Ectodermal cell (in vitro differentiated cells): ENCODE data around the gene TRPM2.

Experiments used
- H3K27ac ChIP-seq: 2 replicates; pipeline ENCODE4 v1.7.0; 2013; ENCODE audit warnings: mild to moderate bottlenecking, low read depth, low read length; ENCODE audit not compliant: insufficient read depth, poor library complexity, severe bottlenecking
- H3K27me3 ChIP-seq: 2 replicates; pipeline ENCODE4 v1.7.0; 2013; ENCODE audit warnings: mild to moderate bottlenecking, low read length; ENCODE audit not compliant: insufficient read depth, control insufficient read depth, poor library complexity, severe bottlenecking
- H3K36me3 ChIP-seq: one replicate; pipeline ENCODE4 v1.7.0; 2013; ENCODE audit warnings: low read length; ENCODE audit not compliant: control insufficient read depth, insufficient read depth
- H3K4me1 ChIP-seq: one replicate; pipeline ENCODE4 v1.7.0; 2013; ENCODE audit warnings: low read length; ENCODE audit not compliant: control insufficient read depth, insufficient read depth
- H3K4me3 ChIP-seq: 2 replicates; pipeline ENCODE4 v1.7.0; 2013; ENCODE audit warnings: low read depth, low read length, control low read depth; ENCODE audit not compliant: insufficient read depth
- H3K9me3 ChIP-seq: 2 replicates; pipeline ENCODE4 v1.7.0; 2013; ENCODE audit warnings: mild to moderate bottlenecking, low read length, moderate library complexity; ENCODE audit not compliant: control insufficient read depth
- WGBS, 2 experiments: methylation state at CpG; one replicate each; pipeline ENCODE4 v1.1.7; 2013; ENCODE audit warnings: missing lambda C conversion rate in 2 of 2; 5-methylcytosine and 5-hydroxymethylcytosine counted together

The TRPM2 gene

DNA sequence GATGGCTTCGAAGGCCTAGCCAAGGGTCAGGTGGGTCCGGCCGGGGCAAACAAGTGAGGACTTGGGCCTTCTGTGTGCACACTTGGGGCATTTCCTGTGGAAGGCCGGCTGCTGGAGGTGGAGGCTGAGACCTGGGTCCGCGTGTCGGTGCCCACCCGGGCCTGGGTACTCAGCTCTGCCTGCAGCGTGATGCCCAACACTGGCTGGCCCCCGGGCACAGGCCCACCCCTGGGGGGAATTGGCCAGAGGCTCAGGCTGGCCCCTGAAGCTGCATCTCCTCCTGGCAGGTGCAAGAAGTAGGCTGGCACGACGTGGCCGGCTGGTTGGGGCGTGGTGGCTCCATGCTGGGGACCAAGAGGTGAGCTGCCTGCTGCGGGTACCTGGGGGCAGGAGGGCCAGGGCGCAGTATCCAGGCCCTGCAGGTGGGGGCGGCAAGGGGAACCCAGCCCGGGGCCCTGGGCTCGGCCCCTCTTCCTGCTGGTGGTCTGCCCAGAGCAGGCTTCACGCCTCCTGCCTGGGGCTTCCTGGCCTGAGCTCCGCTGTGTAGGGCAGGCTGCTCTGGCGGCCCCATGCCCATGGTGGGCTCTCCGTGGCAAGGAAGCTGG is 31.5 kb upstream of the TRPM2 start:
- Histone ChIP-seq H3K4me3 (no peak overlapping the region), H3K9me3 (no peaks in the 10 kb centered on the region), H3K36me3 (peaks cover 4% of the 10 kb centered on the region), H3K4me1 (no peaks in the 10 kb centered on the region), H3K27ac (no peak overlapping the region), H3K27me3 (no peaks in the 10 kb centered on the region)
- 95% methylated on average over 23 of the region's 23 CpGs for WGBS, 2 experiments

DNA sequence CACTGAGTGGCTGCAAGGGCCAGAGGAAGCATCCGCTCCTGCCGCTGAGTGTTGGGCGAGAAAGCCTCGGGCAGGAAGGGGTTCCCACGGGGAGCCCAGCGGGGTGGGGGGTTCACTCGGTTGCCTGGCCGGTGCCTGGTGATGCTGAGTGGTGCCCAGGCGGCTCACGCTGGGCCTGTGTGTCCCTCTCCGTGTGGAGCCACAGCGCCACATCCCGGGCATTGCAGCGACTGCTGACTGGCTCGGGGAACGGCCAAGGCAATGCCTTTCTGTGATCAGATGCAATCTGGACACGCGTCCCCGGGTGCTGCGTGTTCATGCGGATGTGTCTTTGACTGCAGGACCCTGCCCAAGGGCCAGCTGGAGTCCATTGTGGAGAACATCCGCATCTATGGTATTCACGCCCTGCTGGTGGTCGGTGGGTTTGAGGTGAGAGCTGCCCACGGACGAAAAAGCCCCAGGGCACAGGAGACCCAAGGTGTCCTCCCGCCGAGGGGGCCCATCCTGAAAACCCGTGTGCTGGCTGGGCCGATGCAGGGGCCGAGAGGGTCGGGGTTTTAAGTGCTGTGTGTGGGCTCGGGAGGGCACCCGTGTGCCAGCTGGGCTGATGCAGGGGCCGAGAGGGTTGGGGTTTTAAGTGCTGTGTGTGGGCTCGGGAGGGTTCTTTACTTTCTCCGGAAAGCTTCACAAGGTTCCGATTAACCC is 30.6 kb upstream of the TRPM2 start:
- Histone ChIP-seq H3K4me3 (no peak overlapping the region), H3K9me3 (no peaks in the 10 kb centered on the region), H3K27me3 (no peaks in the 10 kb centered on the region), H3K27ac (no peak overlapping the region), H3K4me1 (no peaks in the 10 kb centered on the region), H3K36me3 (peaks cover 4% of the 10 kb centered on the region)
- 94 to 95% methylated on average over 38 of the region's 38 CpGs for WGBS, 2 experiments

DNA sequence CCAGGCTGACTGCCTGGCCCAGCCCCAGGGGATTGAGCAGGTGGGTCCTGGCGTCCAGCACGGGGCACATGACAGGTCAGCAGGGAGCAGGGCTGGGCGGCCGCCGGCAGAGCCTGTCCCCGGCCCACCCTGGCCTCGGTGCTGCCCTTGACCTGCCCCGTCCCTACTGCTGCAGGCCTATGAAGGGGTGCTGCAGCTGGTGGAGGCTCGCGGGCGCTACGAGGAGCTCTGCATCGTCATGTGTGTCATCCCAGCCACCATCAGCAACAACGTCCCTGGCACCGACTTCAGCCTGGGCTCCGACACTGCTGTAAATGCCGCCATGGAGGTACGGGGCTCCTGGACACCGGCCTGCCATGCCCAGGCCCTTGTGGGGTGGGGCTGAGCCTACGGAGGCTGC is 29.8 kb upstream of the TRPM2 start:
- no peak overlapping the region for H3K4me3 ChIP-seq
- H3K36me3 ChIP-seq, result peaks cover 4% of the 10 kb centered on the region
- no peak overlapping the region for H3K27ac ChIP-seq
- no peaks in the 10 kb centered on the region for H3K4me1 ChIP-seq
- no peaks in the 10 kb centered on the region for H3K27me3 ChIP-seq
- 91% methylated on average over 20 of the region's 20 CpGs for WGBS, 2 experiments
- no peaks in the 10 kb centered on the region for H3K9me3 ChIP-seq

DNA sequence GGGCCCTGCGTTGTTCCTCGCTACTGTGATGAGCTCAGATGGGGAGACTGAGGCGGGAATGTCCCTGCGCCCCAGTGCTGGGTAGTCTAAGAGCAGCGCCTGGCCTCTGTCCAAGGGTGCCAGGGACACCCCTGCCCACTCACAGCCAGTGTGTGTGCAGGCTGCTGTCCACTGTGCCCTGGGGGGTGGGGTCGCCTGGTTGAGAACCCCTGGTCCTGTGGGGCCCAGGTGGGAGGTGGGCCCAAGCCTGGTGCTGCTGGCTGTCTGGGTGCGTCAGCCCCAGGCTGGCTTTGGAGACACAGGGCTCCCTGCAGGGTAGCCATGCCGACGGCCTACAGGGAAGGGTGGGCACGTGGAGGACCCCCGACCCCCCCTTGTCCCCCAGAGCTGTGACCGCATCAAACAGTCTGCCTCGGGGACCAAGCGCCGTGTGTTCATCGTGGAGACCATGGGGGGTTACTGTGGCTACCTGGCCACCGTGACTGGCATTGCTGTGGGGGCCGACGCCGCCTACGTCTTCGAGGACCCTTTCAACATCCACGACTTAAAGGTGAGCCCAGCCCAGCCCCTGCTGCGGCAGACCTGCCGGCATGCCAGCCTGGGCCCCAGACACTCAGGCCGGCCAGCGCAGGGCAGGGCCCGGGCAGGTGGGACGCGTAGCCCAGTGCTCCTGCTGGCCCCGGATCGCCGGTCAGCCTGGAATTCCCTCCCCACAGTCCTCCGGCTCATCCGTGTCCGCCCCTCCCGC is 29.1 kb upstream of the TRPM2 start:
- no peaks in the 10 kb centered on the region for H3K27me3 ChIP-seq
- no peaks in the 10 kb centered on the region for H3K9me3 ChIP-seq
- WGBS, 2 experiments, result 95 to 96% methylated on average over 37 of the region's 37 CpGs
- H3K27ac ChIP-seq, result no peak overlapping the region
- no peak overlapping the region for H3K4me3 ChIP-seq
- H3K4me1 ChIP-seq, result no peaks in the 10 kb centered on the region
- peaks cover 4% of the 10 kb centered on the region for H3K36me3 ChIP-seq

DNA sequence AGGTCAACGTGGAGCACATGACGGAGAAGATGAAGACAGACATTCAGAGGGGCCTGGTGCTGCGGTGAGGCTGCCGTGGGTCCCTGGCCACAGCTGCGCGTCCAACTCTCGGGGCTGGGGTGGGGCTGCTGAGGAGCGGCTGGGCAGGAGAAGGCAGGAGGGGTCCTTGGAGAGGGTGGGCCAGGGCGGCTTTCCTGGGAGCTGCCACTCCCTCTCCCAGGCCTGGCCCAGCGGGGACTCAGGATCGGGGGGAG is 28.6 kb upstream of the TRPM2 start:
- WGBS, 2 experiments, result 89 to 92% methylated on average over 11 of the region's 11 CpGs
- peaks cover 4% of the 10 kb centered on the region for H3K36me3 ChIP-seq

DNA sequence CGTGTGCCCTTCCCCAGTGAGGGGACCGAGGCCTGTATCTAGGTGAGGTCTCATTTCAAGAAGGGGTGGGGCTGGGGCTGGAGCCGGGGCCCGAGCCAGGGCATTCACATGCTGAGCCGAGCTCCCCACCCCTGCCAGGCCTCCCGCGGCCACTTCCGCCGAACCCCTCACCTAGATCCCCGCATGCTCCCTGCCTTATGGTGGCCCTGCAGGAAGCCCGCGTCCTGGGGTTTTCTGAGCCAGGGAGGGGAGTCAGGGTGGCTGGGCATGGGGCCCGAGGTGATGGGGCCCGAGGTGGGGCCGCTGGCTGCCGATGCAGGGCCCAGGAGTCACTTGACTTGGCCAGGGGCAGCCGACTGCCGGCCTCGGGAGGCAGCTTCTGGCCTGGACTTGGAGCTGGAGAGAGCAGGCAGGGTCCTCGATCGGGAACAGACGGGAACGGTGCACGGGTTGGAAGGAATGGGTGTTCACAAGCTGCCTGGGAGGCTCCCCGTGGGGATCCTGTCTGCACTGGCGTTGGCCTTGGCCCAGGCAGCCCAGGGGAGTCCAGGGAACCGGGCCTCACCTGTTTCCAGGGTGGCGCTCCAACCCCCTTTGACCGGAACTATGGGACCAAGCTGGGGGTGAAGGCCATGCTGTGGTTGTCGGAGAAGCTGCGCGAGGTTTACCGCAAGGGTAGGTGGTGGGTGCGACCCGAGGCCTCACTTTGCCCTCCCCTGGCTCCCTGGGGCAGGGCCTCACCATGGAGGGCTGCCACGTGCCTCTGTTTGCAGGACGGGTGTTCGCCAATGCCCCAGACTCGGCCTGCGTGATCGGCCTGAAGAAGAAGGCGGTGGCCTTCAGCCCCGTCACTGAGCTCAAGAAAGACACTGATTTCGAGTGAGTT is 27.8 kb upstream of the TRPM2 start:
- no peaks in the 10 kb centered on the region for H3K4me1 ChIP-seq
- WGBS, 2 experiments, result 94% methylated on average over 44 of the region's 44 CpGs
- no peaks in the 10 kb centered on the region for H3K27me3 ChIP-seq
- no peak overlapping the region for H3K4me3 ChIP-seq
- no peaks in the 10 kb centered on the region for H3K9me3 ChIP-seq
- no peak overlapping the region for H3K27ac ChIP-seq
- H3K36me3 ChIP-seq, result peaks cover 4% of the 10 kb centered on the region

More for the DNA sequence above, 28.6 kb upstream of the TRPM2 start:
- H3K27me3 ChIP-seq, result no peaks in the 10 kb centered on the region
- no peak overlapping the region for H3K4me3 ChIP-seq
- H3K4me1 ChIP-seq, result no peaks in the 10 kb centered on the region
- no peaks in the 10 kb centered on the region for H3K9me3 ChIP-seq
- H3K27ac ChIP-seq, result no peak overlapping the region

DNA sequence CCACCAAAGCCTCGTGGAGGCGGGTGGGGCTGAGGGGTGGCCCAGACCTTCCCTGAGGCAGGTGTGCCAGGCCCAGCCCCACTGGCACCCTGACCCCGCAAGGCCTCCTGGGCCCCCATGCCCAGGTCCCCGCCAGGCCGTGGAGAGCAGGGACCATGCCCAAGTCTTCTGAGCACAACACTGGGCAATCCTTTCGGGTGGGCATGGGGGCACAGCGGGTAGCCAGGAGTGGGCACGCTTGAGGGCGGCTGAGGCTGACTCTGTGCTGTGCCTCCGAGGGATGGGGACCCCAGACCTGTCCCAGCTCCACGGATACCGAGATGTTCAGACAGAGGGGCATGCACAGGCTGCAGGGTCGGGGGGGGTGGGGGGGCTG is 27.2 kb upstream of the TRPM2 start:
- H3K36me3 ChIP-seq, result peaks cover 4% of the 10 kb centered on the region
- H3K27ac ChIP-seq, result no peak overlapping the region
- WGBS, 2 experiments, result 91 to 94% methylated on average over 13 of the region's 13 CpGs
- H3K9me3 ChIP-seq, result no peaks in the 10 kb centered on the region
- H3K4me3 ChIP-seq, result no peak overlapping the region
- H3K27me3 ChIP-seq, result no peaks in the 10 kb centered on the region
- no peaks in the 10 kb centered on the region for H3K4me1 ChIP-seq

GRCh38 chr21:44326716-44327602 is 26.5 kb upstream of the TRPM2 start:
- peaks cover 4% of the 10 kb centered on the region for H3K36me3 ChIP-seq
- WGBS, 2 experiments, result 91 to 93% methylated on average over 26 of the region's 26 CpGs
- no peaks in the 10 kb centered on the region for H3K4me1 ChIP-seq
- H3K4me3 ChIP-seq, result no peak overlapping the region
- H3K9me3 ChIP-seq, result no peaks in the 10 kb centered on the region
- H3K27me3 ChIP-seq, result no peaks in the 10 kb centered on the region
- no peak overlapping the region for H3K27ac ChIP-seq

DNA sequence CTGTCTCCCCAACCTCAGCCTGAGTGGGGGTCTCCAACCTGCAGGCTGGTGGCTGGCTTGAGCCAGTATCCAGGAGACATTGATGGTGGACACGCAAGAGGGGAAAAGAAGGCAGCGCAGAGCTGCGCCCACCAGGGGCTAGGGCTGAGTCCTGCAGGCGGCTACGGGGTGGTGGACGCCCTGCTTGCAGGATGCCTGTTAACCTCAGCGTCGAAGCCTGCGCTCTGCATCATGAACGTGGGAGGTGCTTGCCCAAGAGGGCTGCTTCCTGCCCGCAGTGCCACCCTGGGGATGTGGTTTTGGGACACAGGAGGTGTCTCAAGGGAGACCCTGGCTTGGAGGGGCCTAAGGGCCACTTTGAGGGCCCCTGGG is 25.8 kb upstream of the TRPM2 start:
- H3K27ac ChIP-seq, result no peak overlapping the region
- H3K4me3 ChIP-seq, result no peak overlapping the region
- peaks cover 4% of the 10 kb centered on the region for H3K36me3 ChIP-seq
- 94 to 97% methylated on average over 11 of the region's 11 CpGs for WGBS, 2 experiments
- H3K9me3 ChIP-seq, result no peaks in the 10 kb centered on the region
- H3K4me1 ChIP-seq, result no peaks in the 10 kb centered on the region
- no peaks in the 10 kb centered on the region for H3K27me3 ChIP-seq
